ENCODE measurements around the gene TSPAN9. TPM values are rescaled to one million over a fixed set of nuclear protein-coding genes. Genes with fewer than 3 reads are reported as not detected.

TSPAN9 gene
- total RNA-seq, 3 donors from 2014 or later (not counting 1 experiment from before 2014, with no cell fraction given) = 0.86 to 1.6 (median 1.1) TPM

GRCh38 chr12:3317841-3318501, 240.8 kb downstream of the TSPAN9 start:
- ATAC-seq = no peak
- no peak overlapping the region for H3K27ac Mint-ChIP-seq
- Histone ChIP-seq H3K36me3 (ENCODE audit: control insufficient read depth, insufficient read depth, low read length) (no peaks in the 10 kb centered on the region), H3K9me3 (ENCODE audit: control insufficient read depth, insufficient read depth, low read length) (no peaks in the 10 kb centered on the region), H3K4me1 (ENCODE audit: control insufficient read depth, insufficient read depth, low read length) (no peaks in the 10 kb centered on the region), H3K4me3 (ENCODE audit: low read length) (no peak overlapping the region), H3K27me3 (ENCODE audit: control insufficient read depth, insufficient read depth, low read length) (no peaks in the 10 kb centered on the region), H3K27ac (ENCODE audit: low read length) (no peak overlapping the region)
- no peak overlapping the region for H3K4me3 Mint-ChIP-seq
- no peak for DNase-seq
- peaks cover 10 to 14% of the 10 kb centered on the region in 2 donors for H3K27me3 Mint-ChIP-seq (ENCODE audit: low read depth in 2 of 2)
- no peaks in the 10 kb centered on the region for H3K9me3 Mint-ChIP-seq
- intact Hi-C loops (cut with micrococcal nuclease) = no loop called here
- no peaks in the 10 kb centered on the region for H3K4me1 Mint-ChIP-seq
- H3K36me3 Mint-ChIP-seq = no peaks in the 10 kb centered on the region
- TF ChIP-seq, protein P1, sequence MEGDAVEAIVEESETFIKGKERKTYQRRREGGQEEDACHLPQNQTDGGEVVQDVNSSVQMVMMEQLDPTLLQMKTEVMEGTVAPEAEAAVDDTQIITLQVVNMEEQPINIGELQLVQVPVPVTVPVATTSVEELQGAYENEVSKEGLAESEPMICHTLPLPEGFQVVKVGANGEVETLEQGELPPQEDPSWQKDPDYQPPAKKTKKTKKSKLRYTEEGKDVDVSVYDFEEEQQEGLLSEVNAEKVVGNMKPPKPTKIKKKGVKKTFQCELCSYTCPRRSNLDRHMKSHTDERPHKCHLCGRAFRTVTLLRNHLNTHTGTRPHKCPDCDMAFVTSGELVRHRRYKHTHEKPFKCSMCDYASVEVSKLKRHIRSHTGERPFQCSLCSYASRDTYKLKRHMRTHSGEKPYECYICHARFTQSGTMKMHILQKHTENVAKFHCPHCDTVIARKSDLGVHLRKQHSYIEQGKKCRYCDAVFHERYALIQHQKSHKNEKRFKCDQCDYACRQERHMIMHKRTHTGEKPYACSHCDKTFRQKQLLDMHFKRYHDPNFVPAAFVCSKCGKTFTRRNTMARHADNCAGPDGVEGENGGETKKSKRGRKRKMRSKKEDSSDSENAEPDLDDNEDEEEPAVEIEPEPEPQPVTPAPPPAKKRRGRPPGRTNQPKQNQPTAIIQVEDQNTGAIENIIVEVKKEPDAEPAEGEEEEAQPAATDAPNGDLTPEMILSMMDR (IDR thresholded peaks at IDR 0.05) = no peak
- WGBS (ENCODE audit: insufficient coverage) = 75% methylated on average over 13 of the region's 13 CpGs

DNA sequence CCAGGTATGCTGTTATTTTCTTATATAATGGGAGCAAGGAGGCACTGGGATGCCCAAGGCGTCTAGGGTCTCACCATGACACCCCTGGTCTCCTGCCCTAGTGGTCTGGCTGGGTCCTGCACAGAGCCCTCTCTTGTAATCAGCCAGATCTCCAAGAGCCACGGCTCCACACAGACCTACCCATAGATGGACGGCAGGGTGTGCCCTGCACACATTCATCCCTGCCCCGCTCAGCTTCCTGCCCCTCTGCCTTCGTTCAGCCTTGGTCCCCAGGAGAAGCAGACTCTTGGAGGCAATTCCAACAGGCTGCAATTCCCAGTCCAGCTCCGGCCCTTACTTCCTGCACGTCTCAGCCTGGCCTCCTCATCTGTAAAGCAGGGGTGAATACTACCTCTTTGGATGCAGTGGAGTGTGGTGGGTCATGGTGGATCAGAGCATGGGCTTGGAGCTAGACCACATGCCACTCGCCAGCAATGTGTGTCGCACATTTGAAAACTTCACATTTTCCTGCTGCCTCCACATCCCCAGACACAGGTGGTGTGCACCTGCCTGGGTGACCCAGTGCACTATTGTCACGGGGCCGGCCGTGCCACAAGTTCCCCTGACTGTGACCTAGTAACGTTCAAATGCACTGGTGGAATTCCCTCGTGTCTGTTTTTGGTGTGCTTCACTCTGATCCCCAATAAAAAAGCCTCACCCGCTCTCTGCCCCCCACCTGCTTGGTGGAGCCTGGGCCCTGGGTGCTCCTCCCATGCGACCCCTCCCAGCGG, 242.7 kb downstream of the TSPAN9 start:
- Mint-ChIP-seq H3K27me3 (ENCODE audit: low read depth in 2 of 2) (peaks cover 4 to 10% of the 10 kb centered on the region in 2 donors), H3K27ac (no peak overlapping the region), H3K4me1 (no peaks in the 10 kb centered on the region), H3K9me3 (no peaks in the 10 kb centered on the region), H3K4me3 (no peak overlapping the region), H3K36me3 (no peaks in the 10 kb centered on the region)
- TF ChIP-seq, protein P1 (IDR thresholded peaks at IDR 0.05) = no peak
- ATAC-seq (peak in 1 of 3 donors; percentile 12), DNase-seq (no peak)
- Histone ChIP-seq H3K4me1 (ENCODE audit: control insufficient read depth, insufficient read depth, low read length) (no peaks in the 10 kb centered on the region), H3K27me3 (ENCODE audit: control insufficient read depth, insufficient read depth, low read length) (no peaks in the 10 kb centered on the region), H3K4me3 (ENCODE audit: low read length) (no peak overlapping the region), H3K36me3 (ENCODE audit: control insufficient read depth, insufficient read depth, low read length) (no peaks in the 10 kb centered on the region), H3K27ac (ENCODE audit: low read length) (no peak overlapping the region), H3K9me3 (ENCODE audit: control insufficient read depth, insufficient read depth, low read length) (no peaks in the 10 kb centered on the region)
- intact Hi-C loops (cut with micrococcal nuclease) = no loop called here
- WGBS (ENCODE audit: insufficient coverage) = 79% methylated on average over 17 of the region's 17 CpGs

DNA sequence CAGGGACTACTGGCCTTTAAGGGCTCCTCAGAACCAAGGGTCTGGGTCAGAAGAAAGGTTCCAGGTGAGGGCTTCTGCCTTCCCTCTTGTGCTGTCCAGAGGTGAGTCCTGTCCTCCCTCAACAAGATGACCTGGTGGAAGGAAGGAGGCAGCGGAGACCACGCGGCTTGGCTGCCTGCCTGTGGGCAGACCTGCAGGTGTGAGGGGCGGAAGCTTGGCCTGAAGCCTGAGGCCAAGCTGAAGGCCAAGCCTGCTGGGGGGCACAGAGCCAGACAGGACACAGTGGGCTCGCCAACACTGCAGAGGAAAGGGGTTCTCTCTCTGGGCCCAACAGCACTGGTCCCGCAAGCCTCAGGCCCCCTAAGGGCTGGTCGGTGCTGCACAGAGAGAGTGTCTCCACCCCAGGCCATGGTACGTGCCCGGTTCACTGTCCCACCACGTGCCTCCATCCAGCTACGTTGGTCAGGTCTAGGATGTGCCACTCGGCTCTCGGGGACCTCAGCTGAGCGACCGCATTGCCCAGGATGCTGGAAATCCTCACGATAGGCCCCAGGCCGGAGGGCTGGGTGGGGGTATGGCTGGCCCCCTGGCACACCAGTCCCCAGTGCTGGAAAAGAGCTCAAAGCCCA, 243.8 kb downstream of the TSPAN9 start:
- Histone ChIP-seq H3K27ac (ENCODE audit: low read length) (no peak overlapping the region), H3K27me3 (ENCODE audit: control insufficient read depth, insufficient read depth, low read length) (no peaks in the 10 kb centered on the region), H3K4me1 (ENCODE audit: control insufficient read depth, insufficient read depth, low read length) (no peaks in the 10 kb centered on the region), H3K9me3 (ENCODE audit: control insufficient read depth, insufficient read depth, low read length) (no peaks in the 10 kb centered on the region), H3K36me3 (ENCODE audit: control insufficient read depth, insufficient read depth, low read length) (no peaks in the 10 kb centered on the region), H3K4me3 (ENCODE audit: low read length) (no peak overlapping the region)
- H3K9me3 Mint-ChIP-seq = no peaks in the 10 kb centered on the region
- TF ChIP-seq, protein P1 (IDR thresholded peaks at IDR 0.05) = no peak
- H3K27ac Mint-ChIP-seq = no peak overlapping the region
- ATAC-seq (no peak), DNase-seq (no peak)
- 88% methylated on average over 17 of the region's 17 CpGs for WGBS (ENCODE audit: insufficient coverage)
- no peaks in the 10 kb centered on the region for H3K4me1 Mint-ChIP-seq
- intact Hi-C loops (cut with micrococcal nuclease) = no loop called here
- no peaks in the 10 kb centered on the region for H3K36me3 Mint-ChIP-seq
- no peak overlapping the region for H3K4me3 Mint-ChIP-seq
- H3K27me3 Mint-ChIP-seq (ENCODE audit: low read depth in 2 of 2) = peaks cover 0 to 4% of the 10 kb centered on the region in 2 donors

All from natural killer cell (primary cell).